Fibroblast of lung (primary cell): ENCODE measurements around the gene UCP3.

Source experiments
- CTCF ChIP-seq, 2 donors: IDR thresholded peaks in 1 of 2; conservative IDR thresholded peaks in 1 of 2; 1 replicate in 1 of 2; 2 replicates in 1 of 2; pipeline ENCODE4 v1.5.1; 2011 to 2012; ENCODE audit warnings: low read length in 2 of 2, control low read depth in 1 of 2, inconsistent platforms in 1 of 2, low read depth in 1 of 2, mild to moderate bottlenecking in 1 of 2
- EZH2 ChIP-seq: IDR thresholded peaks from 2 replicates; pipeline ENCODE4 v1.5.1; 2012; ENCODE audit warnings: low read length, control low read depth, mild to moderate bottlenecking; ENCODE audit errors: missing control alignments

- TF ChIP-seq CTCF (conservative IDR thresholded peaks at IDR 0.05 in 1 of 2, IDR thresholded peaks at IDR 0.05 in 1 of 2; ENCODE audit: low read depth in 1 of 2, low read length in 2 of 2), result no peak
- TF ChIP-seq EZH2, result no peak
These were observed 13.2 kb downstream of the UCP3 start for GRCh38 chr11:73995731-73996130.
